HT1080 (cell line): Measurements from ENCODE around the gene JPH2. TPM values are rescaled to one million over a fixed set of nuclear protein-coding genes. Genes with fewer than 3 reads are reported as not detected.

ENCODE experiments used
- DNase-seq: peaks from one replicate; pipeline ENCODE4 v3.0.0-alpha.2; 2015; ENCODE audit warnings: low read depth
- total RNA-seq: library from RNA; depleted of rRNA; stranded (reverse); fragments of >200 nt; shearing (Covaris generic); gene quantifications from 2 replicates; pipeline ENCODE4 v1.2.3, GENCODE V29; 2014

JPH2 gene
- total RNA-seq, 1 experiment from 2014 or later, result 0.34 TPM

GRCh38 chr20:44104798-44105517, 82.0 kb downstream of the JPH2 start:
- DNase-seq, result peak; percentile 63

GRCh38 chr20:44102582-44102981, 84.4 kb downstream of the JPH2 start:
- DNase-seq, result no peak

GRCh38 chr20:44099832-44100231, 87.2 kb downstream of the JPH2 start:
- no peak for DNase-seq

GRCh38 chr20:44098657-44099056, 88.3 kb downstream of the JPH2 start:
- no peak for DNase-seq

- no peak for DNase-seq
Measured at GRCh38 chr20:44098256-44098630, 88.7 kb downstream of the JPH2 start.

GRCh38 chr20:44097521-44098255, 89.3 kb downstream of the JPH2 start:
- DNase-seq, result no peak

GRCh38 chr20:44095831-44096230, 91.2 kb downstream of the JPH2 start:
- DNase-seq, result no peak

GRCh38 chr20:44093249-44093582, 93.8 kb downstream of the JPH2 start:
- no peak for DNase-seq

GRCh38 chr20:44092551-44093248, 94.3 kb downstream of the JPH2 start:
- DNase-seq, result peak; percentile 37

- DNase-seq, result no peak
Measured at GRCh38 chr20:44091026-44091425, 96.0 kb downstream of the JPH2 start.

- peak; percentile 51 for DNase-seq
Measured at GRCh38 chr20:44089987-44090674, 96.9 kb downstream of the JPH2 start.

- DNase-seq, result no peak
Measured at GRCh38 chr20:44087857-44088120, 99.2 kb downstream of the JPH2 start.

- DNase-seq, result no peak
Measured at GRCh38 chr20:44087051-44087856, 99.7 kb downstream of the JPH2 start.

- no peak for DNase-seq
Measured at GRCh38 chr20:44085616-44086434, 101.2 kb downstream of the JPH2 start.

GRCh38 chr20:44084891-44085290, 102.1 kb downstream of the JPH2 start:
- no peak for DNase-seq

- no peak for DNase-seq
Measured at GRCh38 chr20:44084439-44084838, 102.5 kb downstream of the JPH2 start.

GRCh38 chr20:44083220-44083933, 103.6 kb downstream of the JPH2 start:
- DNase-seq, result peak; percentile 42

- no peak for DNase-seq
Measured at GRCh38 chr20:44081888-44082287, 105.1 kb downstream of the JPH2 start.

- DNase-seq, result no peak
Measured at GRCh38 chr20:44081476-44081875, 105.5 kb downstream of the JPH2 start.
